ENCODE data around the gene EREG. TPM values are rescaled to one million over a fixed set of nuclear protein-coding genes. Genes with fewer than 3 reads are reported as not detected.

EREG gene
- polyA plus RNA-seq, 6 donors from 2014 or later, result 0.19 to 0.32 TPM; not detected in 4

DNA sequence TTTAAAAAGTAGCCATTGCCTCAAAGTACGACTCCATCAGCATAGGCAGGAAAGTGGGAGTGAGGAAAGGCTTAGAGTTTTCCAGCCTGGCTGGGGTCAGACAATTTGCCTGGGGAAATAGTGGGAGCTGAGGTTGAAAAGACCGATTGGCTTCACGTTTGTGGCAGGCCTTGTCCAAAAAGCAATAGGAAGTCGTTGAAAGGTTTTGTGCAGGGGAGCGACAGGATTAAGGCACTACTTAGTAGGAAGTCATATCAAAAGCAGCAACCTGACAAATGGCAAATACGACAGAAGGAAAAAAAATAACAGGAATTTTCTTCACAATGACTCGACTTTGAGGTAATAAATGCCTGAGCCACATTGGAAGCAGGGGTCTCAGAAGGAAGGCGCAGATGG lies 691 bp upstream of the EREG start:
- Mint-ChIP-seq H3K27me3 (peaks cover 37 to 49% (median 48%) of the 10 kb centered on the region in 3 donors), H3K4me3 (peak overlapping the region in 7 of 8 donors; percentile 61 to 88 (median 80)), H3K4me1 (peaks cover 14 to 22% (median 19%) of the 10 kb centered on the region in 3 donors), H3K27ac (peak overlapping the region in 2 of 6 donors; percentile 47 to 84), H3K9me3 (peaks cover 0 to 2% (median 0%) of the 10 kb centered on the region in 7 donors), H3K36me3 (no peaks in the 10 kb centered on the region)
- ATAC-seq (ENCODE audit: low read depth in 2 of 2) (peak; percentile 17 to 19), DNase-seq (no peak)

DNA sequence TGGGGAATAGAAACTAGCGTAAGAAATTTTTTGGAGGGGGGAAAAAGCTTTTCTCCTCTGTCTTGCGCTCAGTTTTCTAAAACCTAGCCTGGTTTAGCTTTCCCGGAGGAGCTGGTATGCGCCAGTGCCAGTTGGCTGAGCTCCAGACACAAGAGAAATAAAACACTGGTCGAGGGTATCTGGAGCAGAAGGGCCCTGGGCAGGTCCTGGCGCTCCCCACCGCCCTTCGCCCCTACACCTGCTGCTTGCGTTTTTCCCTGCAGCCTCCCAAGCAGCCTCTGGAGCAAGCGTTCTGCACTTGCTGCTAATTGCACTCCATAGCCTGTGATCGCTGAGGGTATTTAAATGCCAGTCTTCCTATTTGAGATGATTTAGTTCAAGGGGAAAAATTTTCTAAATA lies 816 bp downstream of the EREG start:
- DNase-seq (no peak), ATAC-seq (ENCODE audit: low read depth in 2 of 2) (no peak)
- no peaks in the 10 kb centered on the region for H3K36me3 Mint-ChIP-seq
- H3K27me3 Mint-ChIP-seq, result peaks cover 38 to 49% (median 48%) of the 10 kb centered on the region in 3 donors
- H3K27ac Mint-ChIP-seq, result no peak overlapping the region
- peaks cover 14 to 22% (median 19%) of the 10 kb centered on the region in 3 donors for H3K4me1 Mint-ChIP-seq
- H3K9me3 Mint-ChIP-seq, result peaks cover 0 to 2% (median 0%) of the 10 kb centered on the region in 7 donors
- peak overlapping the region in 3 of 8 donors; percentile 61 to 80 (median 79) for H3K4me3 Mint-ChIP-seq

- no peak for ATAC-seq (ENCODE audit: low read depth in 2 of 2)
- H3K36me3 Mint-ChIP-seq, result no peaks in the 10 kb centered on the region
- H3K9me3 Mint-ChIP-seq, result peaks cover 0 to 2% (median 0%) of the 10 kb centered on the region in 7 donors
- no peak for DNase-seq
- peaks cover 41 to 51% (median 49%) of the 10 kb centered on the region in 3 donors for H3K27me3 Mint-ChIP-seq
- no peak overlapping the region for H3K27ac Mint-ChIP-seq
- H3K4me3 Mint-ChIP-seq, result no peak overlapping the region
- peaks cover 14 to 22% (median 19%) of the 10 kb centered on the region in 3 donors for H3K4me1 Mint-ChIP-seq
These were observed 1.5 kb downstream of the EREG start for GRCh38 chr4:74366367-74366911.

DNA sequence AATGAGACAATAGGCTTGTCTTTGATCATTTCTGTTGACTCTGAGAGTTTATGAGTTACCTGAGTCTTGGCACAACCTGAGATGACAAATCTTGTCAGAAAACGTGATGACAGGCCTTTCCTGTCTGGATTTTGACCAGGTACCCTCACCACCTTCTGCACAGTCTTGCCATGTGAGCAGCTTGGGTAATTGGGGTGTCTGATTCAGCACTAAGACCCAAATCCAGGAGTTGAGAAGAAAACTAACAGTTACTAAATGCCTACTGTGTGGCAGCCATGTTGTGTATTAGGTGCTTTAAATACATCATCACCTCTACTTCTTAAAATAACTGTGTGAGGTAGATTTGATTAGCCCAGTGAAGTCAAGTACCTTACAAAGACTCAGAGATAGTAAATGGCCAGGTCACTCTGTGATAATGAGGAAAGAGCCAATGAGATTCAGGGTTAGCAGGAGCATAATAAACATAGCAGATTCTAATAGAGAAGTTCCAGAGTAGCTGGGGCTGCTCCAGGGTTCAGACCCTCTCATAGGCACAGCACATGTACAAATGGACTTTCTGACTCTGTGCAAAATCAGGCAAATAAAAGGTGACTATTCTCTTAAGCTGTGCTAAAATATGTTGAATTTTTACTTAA lies 2.8 kb downstream of the EREG start:
- Mint-ChIP-seq H3K36me3 (no peaks in the 10 kb centered on the region), H3K9me3 (peaks cover 0 to 2% (median 0%) of the 10 kb centered on the region in 7 donors), H3K4me1 (peaks cover 14 to 22% (median 19%) of the 10 kb centered on the region in 3 donors), H3K4me3 (no peak overlapping the region), H3K27me3 (peaks cover 38 to 52% (median 43%) of the 10 kb centered on the region in 3 donors), H3K27ac (no peak overlapping the region)
- no peak for ATAC-seq (ENCODE audit: low read depth in 2 of 2)
- DNase-seq, result no peak

GRCh38 chr4:74368596-74368995 lies 3.7 kb downstream of the EREG start:
- Mint-ChIP-seq H3K27me3 (peaks cover 34 to 47% (median 37%) of the 10 kb centered on the region in 3 donors), H3K4me3 (no peak overlapping the region), H3K9me3 (peaks cover 0 to under 1% (median 0%) of the 10 kb centered on the region in 7 donors), H3K4me1 (peaks cover 14 to 22% (median 19%) of the 10 kb centered on the region in 3 donors), H3K27ac (no peak overlapping the region), H3K36me3 (no peaks in the 10 kb centered on the region)
- DNase-seq, result no peak
- no peak for ATAC-seq (ENCODE audit: low read depth in 2 of 2)

- Mint-ChIP-seq H3K27ac (no peak overlapping the region), H3K9me3 (no peaks in the 10 kb centered on the region), H3K27me3 (peaks cover 22 to 34% (median 32%) of the 10 kb centered on the region in 3 donors), H3K4me3 (no peak overlapping the region), H3K4me1 (peaks cover 5 to 11% (median 11%) of the 10 kb centered on the region in 3 donors), H3K36me3 (no peaks in the 10 kb centered on the region)
- no peak for ATAC-seq (ENCODE audit: low read depth in 2 of 2)
- DNase-seq, result no peak
These were observed 4.9 kb downstream of the EREG start for GRCh38 chr4:74369855-74370254.

GRCh38 chr4:74370912-74371311 lies 6.0 kb downstream of the EREG start:
- peaks cover 16 to 24% (median 23%) of the 10 kb centered on the region in 3 donors for H3K27me3 Mint-ChIP-seq
- no peaks in the 10 kb centered on the region for H3K36me3 Mint-ChIP-seq
- peak; percentile 17 for DNase-seq

GRCh38 chr4:74374128-74374527 lies 9.2 kb downstream of the EREG start:
- no peaks in the 10 kb centered on the region for H3K36me3 Mint-ChIP-seq
- H3K9me3 Mint-ChIP-seq, result no peaks in the 10 kb centered on the region
- H3K27ac Mint-ChIP-seq, result no peak overlapping the region
- H3K4me1 Mint-ChIP-seq, result no peaks in the 10 kb centered on the region
- peaks cover 7 to 9% (median 8%) of the 10 kb centered on the region in 3 donors for H3K27me3 Mint-ChIP-seq
- ATAC-seq (ENCODE audit: low read depth in 2 of 2) (no peak), DNase-seq (no peak)
- H3K4me3 Mint-ChIP-seq, result no peak overlapping the region

More at GRCh38 chr4:74370912-74371311, 6.0 kb downstream of the EREG start:
- no peak overlapping the region for H3K27ac Mint-ChIP-seq
- peak; percentile 87 to 97 for ATAC-seq (ENCODE audit: low read depth in 2 of 2)
- H3K9me3 Mint-ChIP-seq, result no peaks in the 10 kb centered on the region
- H3K4me1 Mint-ChIP-seq, result peaks cover 0 to under 1% (median under 1%) of the 10 kb centered on the region in 3 donors
- H3K4me3 Mint-ChIP-seq, result no peak overlapping the region

GRCh38 chr4:74374561-74375327 lies 9.8 kb downstream of the EREG start:
- no peak overlapping the region for H3K4me3 Mint-ChIP-seq
- H3K27ac Mint-ChIP-seq, result no peak overlapping the region
- no peaks in the 10 kb centered on the region for H3K4me1 Mint-ChIP-seq
- ATAC-seq (ENCODE audit: low read depth in 2 of 2) (no peak), DNase-seq (no peak)
- no peaks in the 10 kb centered on the region for H3K9me3 Mint-ChIP-seq
- no peaks in the 10 kb centered on the region for H3K36me3 Mint-ChIP-seq
- H3K27me3 Mint-ChIP-seq, result peaks cover 4 to 9% (median 8%) of the 10 kb centered on the region in 3 donors

DNA sequence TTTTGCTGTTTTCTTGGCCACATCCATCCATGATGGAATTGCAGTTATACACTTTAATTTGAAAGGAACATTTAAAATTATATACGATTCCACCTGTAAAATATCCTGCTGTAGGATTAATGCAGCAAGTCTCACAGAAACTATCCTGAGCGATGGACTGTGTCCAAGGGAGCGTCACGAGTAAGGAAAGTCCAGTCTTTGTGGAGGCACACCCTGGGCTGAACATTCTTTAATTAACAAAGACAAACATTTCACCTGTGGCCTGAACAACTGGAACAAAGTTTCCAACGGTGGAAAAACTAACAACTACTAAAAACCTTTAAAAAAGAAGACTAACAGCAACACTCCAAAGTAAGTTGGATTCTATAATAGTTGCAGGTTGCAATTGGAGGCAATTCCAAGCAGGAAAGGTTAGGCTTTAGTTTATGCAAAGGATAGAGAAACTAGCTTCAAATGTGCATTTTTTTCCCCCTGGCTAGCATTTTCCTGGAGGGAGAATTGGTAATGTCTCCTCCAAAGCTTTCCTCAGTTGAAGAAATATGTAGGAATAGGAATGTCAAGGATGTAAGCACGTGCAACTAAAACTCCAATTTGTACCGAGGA lies 11.0 kb downstream of the EREG start:
- Mint-ChIP-seq H3K27ac (no peak overlapping the region), H3K4me3 (no peak overlapping the region), H3K4me1 (no peaks in the 10 kb centered on the region), H3K36me3 (no peaks in the 10 kb centered on the region), H3K27me3 (peaks cover 4 to 9% (median 8%) of the 10 kb centered on the region in 3 donors), H3K9me3 (no peaks in the 10 kb centered on the region)
- DNase-seq, result no peak
- no peak for ATAC-seq (ENCODE audit: low read depth in 2 of 2)

DNA sequence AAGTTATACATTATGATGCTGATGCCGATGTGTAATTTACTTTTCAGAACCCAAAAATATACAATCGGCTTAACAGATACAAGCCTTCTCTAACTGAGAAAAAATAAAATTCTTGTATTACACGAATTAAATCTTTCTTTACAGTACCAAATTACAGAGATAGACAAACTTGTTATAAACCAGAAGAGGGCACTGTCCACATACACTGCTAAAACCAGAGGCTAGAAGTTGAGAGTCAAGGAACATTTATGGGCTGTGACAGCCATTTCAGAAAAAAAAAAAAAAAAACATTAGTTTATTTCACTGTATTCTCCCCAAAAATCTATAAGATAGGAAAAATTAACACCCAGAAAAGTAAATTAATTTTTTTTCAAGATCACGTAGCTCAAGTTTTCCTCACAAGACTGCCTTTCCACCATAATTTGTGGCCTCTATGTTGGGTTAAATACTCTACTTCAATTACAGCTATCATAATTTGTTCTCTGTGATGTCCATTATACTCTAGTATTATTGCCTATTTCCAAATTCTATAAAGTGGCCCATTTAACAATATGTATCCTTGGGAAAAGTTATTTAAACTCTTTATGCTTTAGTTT lies 12.0 kb downstream of the EREG start:
- H3K4me3 Mint-ChIP-seq, result no peak overlapping the region
- no peaks in the 10 kb centered on the region for H3K4me1 Mint-ChIP-seq
- no peaks in the 10 kb centered on the region for H3K9me3 Mint-ChIP-seq
- no peaks in the 10 kb centered on the region for H3K36me3 Mint-ChIP-seq
- peak; percentile 38 for DNase-seq
- ATAC-seq (ENCODE audit: low read depth in 2 of 2), result peak; percentile 74 to 85
- no peak overlapping the region for H3K27ac Mint-ChIP-seq
- H3K27me3 Mint-ChIP-seq, result peaks cover 0 to 8% (median 0%) of the 10 kb centered on the region in 3 donors

DNA sequence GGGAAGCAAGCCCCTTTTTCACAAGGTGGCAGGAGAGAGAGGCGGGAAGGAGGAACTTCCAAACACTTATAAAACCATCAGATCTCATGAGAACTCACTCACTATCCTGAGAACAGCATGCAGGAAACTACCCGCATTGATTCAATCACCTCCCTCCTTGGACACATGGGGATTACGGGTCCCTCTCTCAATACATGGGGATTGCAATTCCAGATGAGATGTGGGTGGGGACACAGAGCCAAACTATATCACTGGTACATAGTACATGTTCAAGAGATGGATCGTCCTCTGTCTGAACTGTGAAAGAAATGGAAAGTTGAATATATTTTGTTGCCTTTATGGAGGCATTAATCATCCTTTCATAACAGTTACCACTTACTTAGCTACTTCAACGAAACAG lies 12.8 kb downstream of the EREG start:
- no peak for ATAC-seq (ENCODE audit: low read depth in 2 of 2)
- Mint-ChIP-seq H3K27ac (no peak overlapping the region), H3K4me1 (no peaks in the 10 kb centered on the region), H3K9me3 (no peaks in the 10 kb centered on the region), H3K27me3 (peaks cover 0 to 8% (median 0%) of the 10 kb centered on the region in 3 donors), H3K36me3 (no peaks in the 10 kb centered on the region), H3K4me3 (no peak overlapping the region)
- no peak for DNase-seq

DNA sequence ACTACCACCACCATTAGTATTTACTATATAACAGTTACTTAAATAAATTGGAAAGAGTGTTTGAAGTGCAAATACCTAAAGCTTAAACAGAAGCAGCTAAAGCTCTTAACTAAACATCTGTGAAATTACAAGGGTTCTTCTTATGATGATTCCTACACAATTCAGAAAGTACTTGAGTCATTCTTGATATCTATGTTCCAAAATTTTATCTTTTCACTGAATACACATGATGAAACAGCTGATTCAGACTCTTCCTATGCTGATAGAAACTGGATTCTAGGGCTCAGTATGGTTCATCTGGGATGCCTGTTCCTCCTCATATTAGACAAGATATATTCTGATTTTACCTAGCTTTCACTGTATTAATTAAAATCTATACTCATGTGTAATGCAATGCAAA lies 13.6 kb downstream of the EREG start:
- Mint-ChIP-seq H3K27me3 (peaks cover 0 to 8% (median 0%) of the 10 kb centered on the region in 3 donors), H3K27ac (peak overlapping the region in 1 of 6 donors; percentile 18), H3K36me3 (no peaks in the 10 kb centered on the region), H3K9me3 (no peaks in the 10 kb centered on the region), H3K4me3 (no peak overlapping the region), H3K4me1 (no peaks in the 10 kb centered on the region)
- DNase-seq, result no peak
- ATAC-seq (ENCODE audit: low read depth in 2 of 2), result no peak

Data from naive B cell (primary cell).